ENCODE measurements around the gene VWA5B1.

GRCh38 chr1:20381961-20382360, 91.3 kb downstream of the VWA5B1 start:
- TF ChIP-seq POLR2A (IDR thresholded peaks at IDR 0.05): no peak
- TF ChIP-seq, protein P1, sequence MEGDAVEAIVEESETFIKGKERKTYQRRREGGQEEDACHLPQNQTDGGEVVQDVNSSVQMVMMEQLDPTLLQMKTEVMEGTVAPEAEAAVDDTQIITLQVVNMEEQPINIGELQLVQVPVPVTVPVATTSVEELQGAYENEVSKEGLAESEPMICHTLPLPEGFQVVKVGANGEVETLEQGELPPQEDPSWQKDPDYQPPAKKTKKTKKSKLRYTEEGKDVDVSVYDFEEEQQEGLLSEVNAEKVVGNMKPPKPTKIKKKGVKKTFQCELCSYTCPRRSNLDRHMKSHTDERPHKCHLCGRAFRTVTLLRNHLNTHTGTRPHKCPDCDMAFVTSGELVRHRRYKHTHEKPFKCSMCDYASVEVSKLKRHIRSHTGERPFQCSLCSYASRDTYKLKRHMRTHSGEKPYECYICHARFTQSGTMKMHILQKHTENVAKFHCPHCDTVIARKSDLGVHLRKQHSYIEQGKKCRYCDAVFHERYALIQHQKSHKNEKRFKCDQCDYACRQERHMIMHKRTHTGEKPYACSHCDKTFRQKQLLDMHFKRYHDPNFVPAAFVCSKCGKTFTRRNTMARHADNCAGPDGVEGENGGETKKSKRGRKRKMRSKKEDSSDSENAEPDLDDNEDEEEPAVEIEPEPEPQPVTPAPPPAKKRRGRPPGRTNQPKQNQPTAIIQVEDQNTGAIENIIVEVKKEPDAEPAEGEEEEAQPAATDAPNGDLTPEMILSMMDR (IDR thresholded peaks at IDR 0.05): no peak
- no peak for TF ChIP-seq EP300 (IDR thresholded peaks at IDR 0.05)

Measured in tibial nerve (tissue), 4 donors.